SK-N-SH (cell line): ENCODE measurements around the gene IL32.

Experiments used
- EP300 ChIP-seq, 2 experiments: IDR thresholded peaks; 2 replicates each; pipeline versions ENCODE4 v1.4.0 to v1.6.1; 2012; ENCODE audit warnings: borderline replicate concordance in 1 of 2, low read depth in 1 of 2, low read length in 1 of 2
- YY1 ChIP-seq: IDR thresholded peaks from 2 replicates; pipeline ENCODE4 v1.4.0; 2012; ENCODE audit warnings: low read depth, mild to moderate bottlenecking
- TF ChIP-seq, protein P1 (sequence below): fragments of 200-600 bp; sonication (generic); IDR thresholded peaks from 2 replicates; pipeline ENCODE4 v1.6.1; 2017; ENCODE audit warnings: antibody characterized with exemption, mild to moderate bottlenecking, moderate library complexity

DNA sequence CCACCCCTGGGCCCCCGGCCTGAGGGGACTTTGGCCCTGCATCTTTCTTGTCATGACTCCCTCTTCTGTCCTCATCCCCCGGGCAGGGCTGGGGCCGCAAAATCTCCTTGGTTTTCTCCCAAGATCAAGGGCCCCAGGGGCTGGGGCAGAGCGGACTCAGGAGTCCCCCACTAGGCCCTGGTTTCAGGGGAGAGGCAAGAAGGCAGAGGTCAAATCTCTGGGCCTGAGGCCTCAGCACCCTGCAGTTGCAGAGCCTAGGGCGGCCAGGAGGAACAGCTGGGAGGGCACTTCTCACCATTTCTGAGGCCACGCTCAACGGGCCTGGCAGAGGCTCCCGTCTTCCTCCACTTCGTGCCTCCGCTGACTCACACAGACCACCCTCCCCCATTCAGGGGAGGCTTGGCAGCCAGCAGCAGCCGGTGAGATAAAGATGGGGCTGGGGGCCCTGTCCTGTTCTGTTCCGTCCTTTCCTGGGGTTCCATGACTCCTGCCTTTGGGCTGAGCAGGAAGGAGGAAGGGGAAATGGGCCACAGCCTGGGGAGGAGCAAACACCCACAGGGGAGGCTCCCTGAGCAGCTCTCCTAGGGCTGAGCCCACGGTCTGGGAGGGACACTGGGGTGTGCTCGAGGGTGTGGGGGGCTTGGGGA is 21.3 kb downstream of the IL32 start:
- TF ChIP-seq, protein P1, sequence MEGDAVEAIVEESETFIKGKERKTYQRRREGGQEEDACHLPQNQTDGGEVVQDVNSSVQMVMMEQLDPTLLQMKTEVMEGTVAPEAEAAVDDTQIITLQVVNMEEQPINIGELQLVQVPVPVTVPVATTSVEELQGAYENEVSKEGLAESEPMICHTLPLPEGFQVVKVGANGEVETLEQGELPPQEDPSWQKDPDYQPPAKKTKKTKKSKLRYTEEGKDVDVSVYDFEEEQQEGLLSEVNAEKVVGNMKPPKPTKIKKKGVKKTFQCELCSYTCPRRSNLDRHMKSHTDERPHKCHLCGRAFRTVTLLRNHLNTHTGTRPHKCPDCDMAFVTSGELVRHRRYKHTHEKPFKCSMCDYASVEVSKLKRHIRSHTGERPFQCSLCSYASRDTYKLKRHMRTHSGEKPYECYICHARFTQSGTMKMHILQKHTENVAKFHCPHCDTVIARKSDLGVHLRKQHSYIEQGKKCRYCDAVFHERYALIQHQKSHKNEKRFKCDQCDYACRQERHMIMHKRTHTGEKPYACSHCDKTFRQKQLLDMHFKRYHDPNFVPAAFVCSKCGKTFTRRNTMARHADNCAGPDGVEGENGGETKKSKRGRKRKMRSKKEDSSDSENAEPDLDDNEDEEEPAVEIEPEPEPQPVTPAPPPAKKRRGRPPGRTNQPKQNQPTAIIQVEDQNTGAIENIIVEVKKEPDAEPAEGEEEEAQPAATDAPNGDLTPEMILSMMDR, result no peak
- no peak for TF ChIP-seq YY1
- no peak for TF ChIP-seq EP300 (IDR thresholded peaks at IDR 0.05; ENCODE audit: borderline replicate concordance in 1 of 2, low read depth in 1 of 2, low read length in 1 of 2)
